ENCODE measurements around the gene EVA1B. TPM values are rescaled to one million over a fixed set of nuclear protein-coding genes. Genes with fewer than 3 reads are reported as not detected.

Gene EVA1B
- polyA plus RNA-seq, 1 donor (not counting 4 experiments of a cell fraction or from before 2014, with no cell fraction given), result 2.4 TPM

GRCh38 chr1:36339615-36340014, 16.2 kb upstream of the EVA1B start:
- FAIRE-seq, result no peak
- H3K9ac ChIP-seq (ENCODE audit: control insufficient read depth, extremely low read depth, insufficient read depth, low read length), result no peak overlapping the region

GRCh38 chr1:36339215-36339614, 15.8 kb upstream of the EVA1B start:
- Histone ChIP-seq H3K4me3 (ENCODE audit: control insufficient read depth in 2 of 3, extremely low read depth in 1 of 3, insufficient read depth in 2 of 3, low read depth in 1 of 3, low read length in 3 of 3) (no peak overlapping the region), H3K79me2 (ENCODE audit: control insufficient read depth, insufficient read depth, low read length) (no peaks in the 10 kb centered on the region), H3K27ac (ENCODE audit: control insufficient read depth, insufficient read depth, low read length) (no peak overlapping the region), H2AFZ (ENCODE audit: control insufficient read depth, low read length) (no peak overlapping the region), H4K20me1 (ENCODE audit: control insufficient read depth, extremely low read depth, insufficient read depth, low read length) (no peaks in the 10 kb centered on the region), H3K4me1 (ENCODE audit: control insufficient read depth, extremely low read depth, insufficient read depth, low read length) (peaks cover 9% of the 10 kb centered on the region), H3K9me1 (ENCODE audit: control insufficient read depth, extremely low read depth, insufficient read depth, low read length) (no peaks in the 10 kb centered on the region), H3K27me3 (ENCODE audit: control insufficient read depth, extremely low read depth, insufficient read depth, low read length) (no peaks in the 10 kb centered on the region), H3K36me3 (ENCODE audit: control insufficient read depth in 2 of 2, extremely low read depth in 1 of 2, insufficient read depth in 2 of 2, low read length in 2 of 2) (peaks cover 3 to 16% of the 10 kb centered on the region in 2 experiments), H3K9me3 (ENCODE audit: control insufficient read depth, low read depth, low read length) (no peaks in the 10 kb centered on the region), H3K4me2 (ENCODE audit: control insufficient read depth, extremely low read depth, insufficient read depth, low read depth, low read length) (no peak overlapping the region), H3K9ac (ENCODE audit: control insufficient read depth, extremely low read depth, insufficient read depth, low read length) (no peak overlapping the region)
- dilution Hi-C loops (cut with MboI; ENCODE audit: extremely low pct_ligation_motif_present, low sequenced_read_pairs), result no loop called here
- TF ChIP-seq CTCF (optimal IDR thresholded peaks at IDR 0.05 in 1 of 3, IDR thresholded peaks at IDR 0.05 in 1 of 3, conservative IDR thresholded peaks at IDR 0.05 in 1 of 3; ENCODE audit: extremely low read depth in 1 of 3, insufficient read depth in 2 of 3, low read length in 3 of 3) (no peak), EZH2 (IDR thresholded peaks at IDR 0.05; ENCODE audit: low read length) (no peak)
- DNase-seq (ENCODE audit: low read depth, low spot score) (no peak), FAIRE-seq (no peak)

More at GRCh38 chr1:36339615-36340014, 16.2 kb upstream of the EVA1B start:
- Histone ChIP-seq H3K9me1 (ENCODE audit: control insufficient read depth, extremely low read depth, insufficient read depth, low read length) (no peaks in the 10 kb centered on the region), H2AFZ (ENCODE audit: control insufficient read depth, low read length) (no peak overlapping the region), H3K4me2 (ENCODE audit: control insufficient read depth, extremely low read depth, insufficient read depth, low read depth, low read length) (no peak overlapping the region), H3K9me3 (ENCODE audit: control insufficient read depth, low read depth, low read length) (no peaks in the 10 kb centered on the region), H3K4me3 (ENCODE audit: control insufficient read depth in 2 of 3, extremely low read depth in 1 of 3, insufficient read depth in 2 of 3, low read depth in 1 of 3, low read length in 3 of 3) (no peak overlapping the region), H3K4me1 (ENCODE audit: control insufficient read depth, extremely low read depth, insufficient read depth, low read length) (peaks cover 9% of the 10 kb centered on the region), H3K27ac (ENCODE audit: control insufficient read depth, insufficient read depth, low read length) (no peak overlapping the region), H4K20me1 (ENCODE audit: control insufficient read depth, extremely low read depth, insufficient read depth, low read length) (no peaks in the 10 kb centered on the region), H3K27me3 (ENCODE audit: control insufficient read depth, extremely low read depth, insufficient read depth, low read length) (no peaks in the 10 kb centered on the region), H3K36me3 (ENCODE audit: control insufficient read depth in 2 of 2, extremely low read depth in 1 of 2, insufficient read depth in 2 of 2, low read length in 2 of 2) (peaks cover 6 to 18% of the 10 kb centered on the region in 2 experiments), H3K79me2 (ENCODE audit: control insufficient read depth, insufficient read depth, low read length) (no peaks in the 10 kb centered on the region)
- dilution Hi-C loops (cut with MboI; ENCODE audit: extremely low pct_ligation_motif_present, low sequenced_read_pairs), result no loop called here
- no peak for DNase-seq (ENCODE audit: low read depth, low spot score)
- TF ChIP-seq CTCF (optimal IDR thresholded peaks at IDR 0.05 in 1 of 3, IDR thresholded peaks at IDR 0.05 in 1 of 3, conservative IDR thresholded peaks at IDR 0.05 in 1 of 3; ENCODE audit: extremely low read depth in 1 of 3, insufficient read depth in 2 of 3, low read length in 3 of 3) (no peak), EZH2 (IDR thresholded peaks at IDR 0.05; ENCODE audit: low read length) (no peak)
